ENCODE results near the gene PAK4.

GRCh38 chr19:39097721-39098120 is 27.9 kb upstream of the PAK4 start:
- TF ChIP-seq CTCF (IDR thresholded peaks at IDR 0.05; ENCODE audit: low read depth, low read length, poor library complexity, severe bottlenecking) (no peak), EZH2phosphoT487 (IDR thresholded peaks at IDR 0.05; ENCODE audit: borderline replicate concordance, low read length) (no peak)
